ENCODE data around the gene LAMA5. TPM values are rescaled to one million over a fixed set of nuclear protein-coding genes. Genes with fewer than 3 reads are reported as not detected.

The LAMA5 gene
- total RNA-seq, 2 experiments from 2014 or later = 0.99 to 1.9 TPM

DNA sequence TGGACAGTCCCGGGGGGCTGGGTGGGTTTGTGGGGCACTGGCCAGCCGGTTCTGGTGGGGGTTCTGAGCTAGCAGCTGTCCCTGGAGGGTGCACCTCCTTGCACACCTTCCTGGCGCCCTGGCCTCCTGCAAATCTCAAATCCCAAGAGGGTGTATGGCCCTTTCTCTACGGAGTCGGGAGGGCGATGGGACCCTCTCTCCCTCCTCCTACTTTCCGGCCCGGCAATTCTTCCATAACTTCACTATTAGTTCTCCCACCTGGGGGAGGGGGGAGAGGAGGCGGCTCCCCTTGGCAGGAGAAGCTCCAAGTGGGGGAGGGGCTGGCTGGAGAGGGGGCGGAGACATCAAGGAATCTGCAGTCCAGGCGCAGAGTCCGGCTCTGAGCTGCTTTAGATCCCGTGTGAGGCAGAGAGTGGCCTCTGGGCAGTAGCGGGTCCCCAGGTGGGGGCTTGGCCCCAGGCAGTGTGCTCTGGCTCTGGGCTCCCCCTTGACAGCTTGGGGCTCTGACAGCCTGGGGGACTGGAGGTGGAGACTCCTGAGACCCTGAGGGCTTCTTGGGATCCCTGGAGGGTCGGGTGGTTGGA is 1.4 kb upstream of the LAMA5 start:
- H3K27me3 Mint-ChIP-seq = peaks cover 29% of the 10 kb centered on the region

DNA sequence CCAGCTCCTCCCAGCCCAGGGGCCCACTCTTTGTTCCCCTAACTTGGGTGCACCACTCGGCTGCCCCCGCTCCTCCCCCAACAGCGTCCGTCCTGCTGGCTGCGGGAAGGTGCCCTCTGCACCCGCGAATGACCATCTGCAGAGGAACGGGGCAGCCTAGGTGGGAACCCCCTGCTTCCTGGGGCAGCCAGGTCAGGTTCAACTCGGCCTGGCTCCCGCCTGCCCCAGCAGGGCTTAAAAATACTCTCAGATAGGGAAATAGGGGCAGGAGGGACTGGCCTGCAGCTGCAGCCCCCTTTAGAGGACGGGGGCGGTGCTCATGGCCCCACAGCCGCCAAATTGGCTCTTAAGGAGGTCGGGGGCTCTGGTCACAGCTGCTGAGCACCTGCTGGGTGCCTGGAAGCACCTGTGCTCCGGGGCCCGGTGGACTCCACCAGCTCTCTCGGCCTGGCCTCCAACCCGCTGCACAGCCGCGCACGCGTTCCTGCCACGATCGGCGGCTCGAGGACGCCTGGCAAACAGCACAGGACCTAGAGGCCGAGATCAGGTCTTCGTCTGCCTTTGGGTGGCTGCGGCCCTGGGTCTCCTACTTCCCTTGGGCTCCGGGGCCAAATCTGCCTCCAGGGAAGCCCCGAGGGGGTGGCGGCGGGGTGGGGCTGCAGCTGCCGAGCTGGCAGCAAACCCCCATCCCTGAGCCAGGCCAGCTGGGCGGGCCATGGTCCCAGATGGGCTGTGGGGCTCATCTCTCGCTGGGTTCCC is 700 bp upstream of the LAMA5 start:
- Mint-ChIP-seq H3K4me1 (peaks cover 2% of the 10 kb centered on the region), H3K27me3 (peaks cover 29% of the 10 kb centered on the region), H3K36me3 (no peaks in the 10 kb centered on the region), H3K4me3 (no peak overlapping the region), H3K9me3 (ENCODE audit: low read depth) (no peaks in the 10 kb centered on the region), H3K27ac (no peak overlapping the region)
- no peak for ATAC-seq
- CTCF ChIA-PET = interaction anchor here (1.3 to 2.2 kb wide), 2 partner anchors 15 to 18 kb away, joined by 5 to 7 read pairs; no protein-coding TSS in a partner anchor
- no peak for DNase-seq

More for the DNA sequence above, 1.4 kb upstream of the LAMA5 start:
- CTCF ChIA-PET = interaction anchor here (1.3 to 2.2 kb wide), 2 partner anchors 14 to 17 kb away, joined by 5 to 7 read pairs; no protein-coding TSS in a partner anchor
- Mint-ChIP-seq H3K9me3 (ENCODE audit: low read depth) (no peaks in the 10 kb centered on the region), H3K36me3 (no peaks in the 10 kb centered on the region), H3K4me3 (no peak overlapping the region), H3K4me1 (peaks cover 2% of the 10 kb centered on the region), H3K27ac (no peak overlapping the region)
- no peak for ATAC-seq
- no peak for DNase-seq

GRCh38 chr20:62366370-62367135 is 559 bp downstream of the LAMA5 start:
- Mint-ChIP-seq H3K36me3 (no peaks in the 10 kb centered on the region), H3K4me3 (no peak overlapping the region), H3K27ac (no peak overlapping the region), H3K27me3 (peaks cover 29% of the 10 kb centered on the region), H3K4me1 (peaks cover 2% of the 10 kb centered on the region), H3K9me3 (ENCODE audit: low read depth) (no peaks in the 10 kb centered on the region)
- DNase-seq = no peak
- CTCF ChIA-PET = interaction anchor here (2.2 to 2.5 kb wide), 2 partner anchors 16 to 19 kb away, joined by 7 to 8 read pairs; no protein-coding TSS in a partner anchor
- no peak for ATAC-seq

DNA sequence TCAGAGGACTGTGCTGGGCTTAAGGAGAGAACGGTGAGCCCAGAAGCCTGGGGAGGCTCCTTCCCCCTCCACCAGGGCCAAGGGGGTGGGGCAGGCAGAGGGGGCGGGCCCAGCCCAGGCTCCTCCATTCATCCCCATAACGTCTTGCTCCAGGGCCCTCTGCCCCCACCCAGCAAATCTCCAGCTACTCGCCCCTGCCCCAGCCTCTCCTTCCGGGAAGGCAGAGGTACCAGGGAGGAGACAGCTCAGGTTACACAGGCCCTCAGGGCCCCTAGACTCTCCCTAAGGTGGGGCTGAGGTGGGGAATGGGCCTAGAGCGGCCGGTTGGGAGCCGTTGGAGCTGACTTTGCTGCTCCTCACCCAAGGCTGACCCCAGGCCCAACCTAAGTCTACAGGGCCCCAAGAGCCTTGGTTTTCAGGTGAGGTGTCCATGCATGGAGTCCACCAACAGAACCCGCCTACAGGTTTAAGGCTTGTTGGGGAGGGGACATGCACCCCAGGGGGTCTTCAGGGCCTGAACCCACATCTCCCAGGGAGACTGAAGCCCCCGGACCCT is 1.2 kb downstream of the LAMA5 start:
- no peaks in the 10 kb centered on the region for H3K36me3 Mint-ChIP-seq
- no peak overlapping the region for H3K27ac Mint-ChIP-seq
- no peak overlapping the region for H3K4me3 Mint-ChIP-seq
- H3K27me3 Mint-ChIP-seq = peaks cover 29% of the 10 kb centered on the region
- ATAC-seq = no peak
- CTCF ChIA-PET = interaction anchor here (2.5 kb wide), 1 partner anchor 16 kb away, joined by 8 read pairs; no protein-coding TSS in a partner anchor
- H3K9me3 Mint-ChIP-seq (ENCODE audit: low read depth) = no peaks in the 10 kb centered on the region
- DNase-seq = no peak
- H3K4me1 Mint-ChIP-seq = peaks cover 2% of the 10 kb centered on the region

DNA sequence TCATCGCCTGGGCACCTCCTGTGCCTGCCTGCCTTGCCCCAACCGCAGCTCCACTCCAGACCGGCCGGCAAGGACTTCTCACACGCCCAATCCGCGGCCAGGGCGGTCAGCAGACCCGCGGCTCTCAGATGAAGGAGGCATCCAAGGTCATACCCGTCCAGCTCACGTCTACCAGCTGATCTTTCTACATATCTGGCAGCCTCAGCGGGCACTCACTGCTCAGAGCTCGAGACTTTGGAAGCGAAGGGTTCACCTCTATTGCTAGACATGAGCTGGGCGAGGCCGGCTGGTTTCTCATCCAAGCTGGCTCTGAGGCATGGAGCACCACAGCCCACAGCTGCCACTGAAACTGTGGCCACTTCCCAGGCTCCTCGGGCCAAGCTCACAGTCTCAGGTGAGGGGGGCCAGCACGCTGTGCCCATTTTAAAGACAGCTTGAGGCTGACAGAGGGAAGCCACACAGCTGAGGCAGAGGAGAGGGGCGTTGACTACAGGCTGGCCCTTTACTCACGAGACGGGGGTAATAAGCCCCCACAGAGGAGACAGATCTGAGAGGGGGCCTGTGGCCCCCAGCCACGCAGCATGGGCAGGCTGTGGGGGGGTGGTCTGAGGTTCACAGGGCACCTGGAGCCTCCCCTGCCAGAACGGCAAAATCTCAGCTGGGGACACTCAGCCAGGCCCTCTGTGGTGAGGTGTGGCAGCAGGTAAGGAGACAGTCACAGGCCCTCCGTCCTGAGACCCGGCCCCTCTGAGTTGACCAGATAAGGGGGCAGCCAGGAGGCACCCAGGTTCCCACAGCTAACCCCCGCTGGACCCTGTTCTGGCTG is 2.0 kb downstream of the LAMA5 start:
- Mint-ChIP-seq H3K4me3 (no peak overlapping the region), H3K27me3 (peaks cover 29% of the 10 kb centered on the region), H3K36me3 (no peaks in the 10 kb centered on the region), H3K4me1 (peaks cover 2% of the 10 kb centered on the region), H3K27ac (no peak overlapping the region), H3K9me3 (ENCODE audit: low read depth) (no peaks in the 10 kb centered on the region)
- DNase-seq = no peak
- CTCF ChIA-PET = interaction anchor here (1.6 to 2.5 kb wide), 2 partner anchors 17 to 64 kb away, joined by 3 to 8 read pairs; no protein-coding TSS in a partner anchor
- ATAC-seq = no peak

DNA sequence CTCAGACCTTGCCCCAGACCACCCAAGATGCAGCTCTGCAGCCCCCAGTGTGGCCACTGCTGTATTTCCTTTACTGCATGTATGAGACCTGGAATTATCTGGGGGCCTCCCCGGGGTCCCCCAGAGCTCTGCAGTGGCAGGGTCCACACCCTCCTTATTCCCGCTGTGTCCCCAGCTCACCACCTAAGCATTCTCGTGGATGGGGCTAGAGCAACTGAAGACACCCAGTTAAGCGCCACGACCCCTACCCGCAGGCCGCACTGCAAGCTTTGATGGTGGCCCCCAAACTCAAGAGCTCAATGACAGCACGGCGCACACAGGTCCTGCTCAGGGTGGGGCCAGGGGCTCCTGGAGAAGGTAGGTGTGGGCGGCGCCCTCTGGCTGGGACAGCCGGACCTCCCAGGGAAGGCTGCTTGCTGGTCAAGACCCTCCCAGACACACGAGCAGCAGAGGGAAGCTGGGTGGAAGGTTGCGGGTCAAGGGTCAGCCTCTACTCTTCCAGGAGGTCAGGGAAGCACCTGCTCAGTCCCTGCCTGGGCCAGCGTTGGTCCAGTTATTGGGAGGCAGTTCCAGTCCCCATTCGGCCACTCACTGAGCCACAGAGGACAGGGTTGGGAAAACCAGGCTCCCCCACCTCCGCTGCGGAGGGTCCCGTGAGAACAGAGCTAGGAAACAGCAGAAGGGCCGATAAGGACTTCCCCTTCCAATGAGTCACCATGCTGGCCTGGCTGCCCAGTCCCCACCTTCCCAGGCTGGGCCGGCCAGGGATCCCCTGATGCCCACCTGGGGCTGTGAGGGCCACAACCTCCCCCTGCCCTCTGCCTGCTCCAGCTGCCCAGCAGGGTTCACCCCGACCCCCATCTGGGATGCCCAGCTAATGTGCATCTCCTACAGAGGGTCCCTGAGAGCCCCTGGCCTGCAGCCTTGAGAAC is 2.9 kb downstream of the LAMA5 start:
- DNase-seq = no peak
- no peaks in the 10 kb centered on the region for H3K9me3 Mint-ChIP-seq (ENCODE audit: low read depth)
- no peak for ATAC-seq
- peaks cover 25% of the 10 kb centered on the region for H3K27me3 Mint-ChIP-seq
- H3K4me1 Mint-ChIP-seq = no peaks in the 10 kb centered on the region
- CTCF ChIA-PET = interaction anchor here (1.6 to 2.5 kb wide), 2 partner anchors 18 to 63 kb away, joined by 3 to 8 read pairs; no protein-coding TSS in a partner anchor
- H3K36me3 Mint-ChIP-seq = no peaks in the 10 kb centered on the region
- no peak overlapping the region for H3K27ac Mint-ChIP-seq
- no peak overlapping the region for H3K4me3 Mint-ChIP-seq

- CTCF ChIA-PET = no interaction called here
- H3K27ac Mint-ChIP-seq = no peak overlapping the region
Measured at GRCh38 chr20:62362991-62363919, 3.9 kb downstream of the LAMA5 start.

GRCh38 chr20:62362590-62362940 is 4.5 kb downstream of the LAMA5 start:
- CTCF ChIA-PET = no interaction called here
- Mint-ChIP-seq H3K27ac (no peak overlapping the region), H3K4me1 (no peaks in the 10 kb centered on the region), H3K36me3 (no peaks in the 10 kb centered on the region), H3K27me3 (peaks cover 12% of the 10 kb centered on the region), H3K9me3 (ENCODE audit: low read depth) (no peaks in the 10 kb centered on the region), H3K4me3 (no peak overlapping the region)
- DNase-seq (no peak), ATAC-seq (no peak)

More at GRCh38 chr20:62362991-62363919, 3.9 kb downstream of the LAMA5 start:
- Mint-ChIP-seq H3K4me3 (no peak overlapping the region), H3K9me3 (ENCODE audit: low read depth) (no peaks in the 10 kb centered on the region), H3K27me3 (peaks cover 17% of the 10 kb centered on the region), H3K36me3 (no peaks in the 10 kb centered on the region), H3K4me1 (no peaks in the 10 kb centered on the region)
- DNase-seq (no peak), ATAC-seq (no peak)

- Mint-ChIP-seq H3K9me3 (ENCODE audit: low read depth) (no peaks in the 10 kb centered on the region), H3K27ac (no peak overlapping the region), H3K36me3 (no peaks in the 10 kb centered on the region), H3K4me1 (no peaks in the 10 kb centered on the region), H3K4me3 (no peak overlapping the region), H3K27me3 (peaks cover 11% of the 10 kb centered on the region)
- ATAC-seq (no peak), DNase-seq (no peak)
- CTCF ChIA-PET = no interaction called here
Measured at GRCh38 chr20:62361799-62362589, 5.1 kb downstream of the LAMA5 start.

GRCh38 chr20:62360854-62361798 is 6.0 kb downstream of the LAMA5 start:
- no peak overlapping the region for H3K27ac Mint-ChIP-seq
- ATAC-seq (no peak), DNase-seq (no peak)
- CTCF ChIA-PET = no interaction called here
- H3K4me1 Mint-ChIP-seq = no peaks in the 10 kb centered on the region
- no peaks in the 10 kb centered on the region for H3K9me3 Mint-ChIP-seq (ENCODE audit: low read depth)
- no peak overlapping the region for H3K4me3 Mint-ChIP-seq
- H3K36me3 Mint-ChIP-seq = no peaks in the 10 kb centered on the region
- H3K27me3 Mint-ChIP-seq = peaks cover 10% of the 10 kb centered on the region

All from activated CD8-positive, alpha-beta memory T cell treated with anti-CD3 and anti-CD28 coated beads, Interleukin-2, amount 10 ng/mL, durations not matched to agents 7 days and 5 days (primary cell).